ENCODE results near the gene HFM1. TPM values are rescaled to one million over a fixed set of nuclear protein-coding genes. Genes with fewer than 3 reads are reported as not detected.
"Not testable (repeated sequence)": the region's sequence is repeated elsewhere in the genome, so short reads cannot be mapped to it uniquely, and the experiment has no call there.

HFM1 gene
- total RNA-seq, 4 donors from 2014 or later: 0.77 to 3.2 (median 2.5) TPM

GRCh38 chr1:91393042-91393441, 11.6 kb downstream of the HFM1 start:
- H3K27ac ChIP-seq: no peak overlapping the region
- no peak for ATAC-seq
- no peaks in the 10 kb centered on the region for H3K36me3 ChIP-seq
- H3K9me3 ChIP-seq: no peaks in the 10 kb centered on the region
- no peak overlapping the region for H3K4me3 ChIP-seq
- H3K4me1 ChIP-seq: no peaks in the 10 kb centered on the region
- TF ChIP-seq, protein P1, sequence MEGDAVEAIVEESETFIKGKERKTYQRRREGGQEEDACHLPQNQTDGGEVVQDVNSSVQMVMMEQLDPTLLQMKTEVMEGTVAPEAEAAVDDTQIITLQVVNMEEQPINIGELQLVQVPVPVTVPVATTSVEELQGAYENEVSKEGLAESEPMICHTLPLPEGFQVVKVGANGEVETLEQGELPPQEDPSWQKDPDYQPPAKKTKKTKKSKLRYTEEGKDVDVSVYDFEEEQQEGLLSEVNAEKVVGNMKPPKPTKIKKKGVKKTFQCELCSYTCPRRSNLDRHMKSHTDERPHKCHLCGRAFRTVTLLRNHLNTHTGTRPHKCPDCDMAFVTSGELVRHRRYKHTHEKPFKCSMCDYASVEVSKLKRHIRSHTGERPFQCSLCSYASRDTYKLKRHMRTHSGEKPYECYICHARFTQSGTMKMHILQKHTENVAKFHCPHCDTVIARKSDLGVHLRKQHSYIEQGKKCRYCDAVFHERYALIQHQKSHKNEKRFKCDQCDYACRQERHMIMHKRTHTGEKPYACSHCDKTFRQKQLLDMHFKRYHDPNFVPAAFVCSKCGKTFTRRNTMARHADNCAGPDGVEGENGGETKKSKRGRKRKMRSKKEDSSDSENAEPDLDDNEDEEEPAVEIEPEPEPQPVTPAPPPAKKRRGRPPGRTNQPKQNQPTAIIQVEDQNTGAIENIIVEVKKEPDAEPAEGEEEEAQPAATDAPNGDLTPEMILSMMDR (IDR thresholded peaks at IDR 0.05): no peak
- TF ChIP-seq EP300 (IDR thresholded peaks at IDR 0.05) (no peak), POLR2AphosphoS5 (IDR thresholded peaks at IDR 0.05) (no peak), POLR2A (IDR thresholded peaks at IDR 0.05) (no peak)
- H3K27me3 ChIP-seq: no peaks in the 10 kb centered on the region
- WGBS, 2 donors (ENCODE audit: low coverage in 1 of 2): 100% methylated on average over 1 of the region's 1 CpG

DNA sequence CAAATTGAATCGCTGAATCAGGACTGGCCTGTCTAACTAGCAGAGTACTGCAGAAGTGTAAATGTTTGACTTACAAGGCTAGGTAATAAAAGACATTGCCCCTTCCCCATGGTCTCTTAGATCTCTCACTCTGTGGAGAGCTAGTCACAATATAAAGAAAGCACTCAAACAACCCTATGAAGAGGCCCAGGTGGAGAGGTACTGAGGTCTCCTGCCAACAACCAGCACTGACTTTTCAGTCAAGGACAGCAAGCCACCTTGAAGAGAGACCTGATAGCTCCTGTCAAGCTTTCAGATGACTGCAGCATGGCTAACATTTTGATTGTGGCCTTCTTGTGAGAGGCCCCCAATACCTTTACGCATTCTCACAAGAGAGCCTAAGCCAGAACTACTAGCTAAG, 18.5 kb downstream of the HFM1 start:
- TF ChIP-seq, protein P1 (IDR thresholded peaks at IDR 0.05): no peak
- TF ChIP-seq EP300 (IDR thresholded peaks at IDR 0.05): no peak
- TF ChIP-seq POLR2AphosphoS5 (IDR thresholded peaks at IDR 0.05): no peak
- TF ChIP-seq POLR2A (IDR thresholded peaks at IDR 0.05): no peak
- no peak for ATAC-seq
- no peaks in the 10 kb centered on the region for H3K36me3 ChIP-seq

DNA sequence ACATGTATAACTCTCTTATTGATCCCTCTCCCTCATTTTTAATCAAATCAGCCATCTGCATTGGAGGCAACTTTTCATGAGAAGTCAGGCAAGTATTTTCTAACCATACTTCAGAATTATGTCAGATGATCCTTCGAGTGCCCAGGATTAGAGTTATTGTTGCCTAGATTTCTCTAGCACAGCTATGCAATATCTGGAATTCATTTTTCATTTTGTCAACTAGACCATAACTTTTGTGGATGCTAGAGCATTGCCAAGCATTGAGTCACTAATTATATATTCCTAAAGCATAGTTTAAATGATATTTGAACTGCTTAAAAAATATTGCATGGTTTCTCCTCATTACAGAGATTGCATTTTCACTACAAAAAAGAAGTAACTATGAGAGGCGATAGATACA, 21.2 kb downstream of the HFM1 start:
- 54 to 75% methylated on average over 2 of the region's 2 CpGs for WGBS, 2 donors (ENCODE audit: low coverage in 1 of 2)
- Histone ChIP-seq H3K4me1 (no peaks in the 10 kb centered on the region), H3K36me3 (no peaks in the 10 kb centered on the region), H3K27me3 (no peaks in the 10 kb centered on the region), H3K9me3 (no peaks in the 10 kb centered on the region), H3K27ac (no peak overlapping the region), H3K4me3 (no peak overlapping the region)
- no peak for ATAC-seq
- TF ChIP-seq, protein P1 (IDR thresholded peaks at IDR 0.05): no peak
- no peak for TF ChIP-seq POLR2A (IDR thresholded peaks at IDR 0.05)
- no peak for TF ChIP-seq POLR2AphosphoS5 (IDR thresholded peaks at IDR 0.05)
- no peak for TF ChIP-seq EP300 (IDR thresholded peaks at IDR 0.05)

More for the DNA sequence above, 18.5 kb downstream of the HFM1 start:
- no peaks in the 10 kb centered on the region for H3K9me3 ChIP-seq
- WGBS, 2 donors (ENCODE audit: low coverage in 1 of 2): 72 to 92% methylated on average over 2 of the region's 2 CpGs
- H3K27me3 ChIP-seq: no peaks in the 10 kb centered on the region
- no peak overlapping the region for H3K27ac ChIP-seq
- H3K4me1 ChIP-seq: no peaks in the 10 kb centered on the region
- no peak overlapping the region for H3K4me3 ChIP-seq

DNA sequence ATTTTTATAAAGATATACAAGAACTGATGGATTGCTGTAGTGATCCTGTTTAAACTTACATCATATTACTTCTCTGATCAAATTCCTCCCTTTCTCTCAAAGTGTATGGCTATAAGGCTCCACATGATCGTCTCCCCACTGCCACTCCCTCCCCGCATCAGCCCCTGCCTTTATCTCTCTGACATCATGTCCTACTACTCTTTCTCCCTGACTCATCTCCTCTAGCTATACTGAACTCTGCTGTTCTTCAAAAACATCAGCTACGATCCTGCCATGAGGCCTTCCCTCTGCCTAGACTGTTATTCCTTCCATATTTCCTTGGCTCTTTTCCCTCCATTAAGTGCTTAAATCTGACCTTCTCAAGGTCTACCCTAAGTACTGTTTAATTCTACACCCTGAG, 22.8 kb downstream of the HFM1 start:
- H3K4me1 ChIP-seq: no peaks in the 10 kb centered on the region
- TF ChIP-seq EP300 (IDR thresholded peaks at IDR 0.05) (no peak), POLR2A (IDR thresholded peaks at IDR 0.05) (no peak), POLR2AphosphoS5 (IDR thresholded peaks at IDR 0.05) (no peak)
- TF ChIP-seq, protein P1 (IDR thresholded peaks at IDR 0.05): no peak
- 71 to 80% methylated on average over 1 to 3 of the region's 3 CpGs for WGBS, 2 donors (ENCODE audit: low coverage in 1 of 2)

DNA sequence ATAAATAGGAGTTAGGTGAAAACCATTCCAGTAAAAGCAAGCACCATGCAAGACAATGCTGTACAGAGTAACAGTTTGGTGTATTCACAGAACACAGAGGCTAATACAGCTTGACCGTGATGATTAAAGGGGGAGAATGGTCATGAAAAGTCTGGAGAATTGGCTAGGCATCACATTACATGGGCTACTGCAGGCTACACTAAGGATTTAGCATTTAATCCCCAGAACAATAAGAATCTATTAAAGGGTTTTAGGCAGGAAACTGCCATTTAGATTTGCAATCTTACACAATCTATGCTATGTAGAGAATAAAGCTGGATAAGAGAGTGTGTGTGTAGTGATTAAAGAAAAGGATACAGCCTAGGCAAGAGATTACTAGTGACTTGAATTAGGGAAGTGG, 30.6 kb downstream of the HFM1 start:
- Histone ChIP-seq H3K27me3 (no peaks in the 10 kb centered on the region), H3K27ac (no peak overlapping the region), H3K4me3 (no peak overlapping the region), H3K4me1 (no peaks in the 10 kb centered on the region), H3K36me3 (no peaks in the 10 kb centered on the region), H3K9me3 (no peaks in the 10 kb centered on the region)
- no peak for ATAC-seq
- WGBS, 2 donors (ENCODE audit: low coverage in 1 of 2): 56 to 70% methylated on average over 1 of the region's 1 CpG
- no peak for TF ChIP-seq POLR2A (IDR thresholded peaks at IDR 0.05)
- TF ChIP-seq POLR2AphosphoS5 (IDR thresholded peaks at IDR 0.05): no peak

More for the DNA sequence above, 22.8 kb downstream of the HFM1 start:
- no peak overlapping the region for H3K4me3 ChIP-seq
- H3K9me3 ChIP-seq: no peaks in the 10 kb centered on the region
- H3K27ac ChIP-seq: no peak overlapping the region
- no peaks in the 10 kb centered on the region for H3K27me3 ChIP-seq
- ATAC-seq: no peak
- H3K36me3 ChIP-seq: no peaks in the 10 kb centered on the region

DNA sequence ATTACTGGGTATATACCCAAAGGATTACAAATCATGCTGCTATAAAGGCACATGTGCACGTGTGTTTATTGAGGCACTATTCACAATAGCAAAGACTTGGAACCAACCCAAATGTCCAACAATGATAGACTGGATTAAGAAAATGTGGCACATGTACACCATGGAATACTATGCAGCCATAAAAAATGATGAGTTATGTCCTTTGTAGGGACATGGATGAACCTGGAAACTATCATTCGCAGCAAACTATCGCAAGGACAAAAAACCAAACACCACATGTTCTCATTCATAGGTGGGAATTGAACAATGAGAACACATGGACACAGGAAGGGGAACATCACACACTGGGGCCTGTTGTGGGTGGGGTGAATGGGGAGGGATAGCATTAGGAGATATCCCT, 32.4 kb downstream of the HFM1 start:
- H3K9me3 ChIP-seq, H3K4me3 ChIP-seq, H3K36me3 ChIP-seq, ATAC-seq, H3K27me3 ChIP-seq, H3K27ac ChIP-seq, H3K4me1 ChIP-seq: not testable (repeated sequence)
- WGBS, 2 donors (ENCODE audit: low coverage in 1 of 2): 86 to 95% methylated on average over 3 of the region's 3 CpGs

Data from gastroesophageal sphincter (tissue), 4 donors.